Stomach (tissue), 19 donors: Measurements from ENCODE around the gene RIMS1. TPM values are rescaled to one million over a fixed set of nuclear protein-coding genes. Genes with fewer than 3 reads are reported as not detected.

Experiments used
- DNase-seq, 2 donors: peaks; one replicate each; pipeline versions ENCODE4 v3.0.0 to v3.0.0-alpha.2; 2013 to 2019
- H3K27ac ChIP-seq, 5 donors: fragments of 200-600 bp in 4 of 5; sonication (generic) in 4 of 5; one replicate each; pipeline ENCODE4 v1.5.1; 2013 to 2019; ENCODE audit warnings: mild to moderate bottlenecking in 1 of 5, moderate library complexity in 1 of 5
- H3K27me3 ChIP-seq, 3 donors: fragments of 200-600 bp; sonication (generic); one replicate each; pipeline ENCODE4 v1.5.1; 2017 to 2019; ENCODE audit warnings: mixed run types in 1 of 3
- H3K36me3 ChIP-seq, 4 donors: fragments of 200-600 bp; sonication (generic); 1 replicate in 3 of 4; 2 replicates in 1 of 4; pipeline ENCODE4 v1.5.1; 2016 to 2019
- H3K4me1 ChIP-seq, 4 donors: fragments of 200-600 bp; sonication (generic); one replicate each; pipeline ENCODE4 v1.5.1; 2016 to 2019
- H3K4me3 ChIP-seq, 4 donors: fragments of 200-600 bp; sonication (generic) in 3 of 4; one replicate each; pipeline ENCODE4 v1.5.1; 2016 to 2019; ENCODE audit warnings: mild to moderate bottlenecking in 1 of 4
- H3K9me3 ChIP-seq, 4 donors: fragments of 200-600 bp; sonication (generic); one replicate each; pipeline ENCODE4 v1.5.1; 2016 to 2019
- CTCF ChIP-seq, 7 experiments: fragments of 450-650 bp in 4 of 7; fragments of 200-600 bp in 3 of 7; sonication (generic) in 3 of 7; IDR thresholded peaks; one replicate each; pipeline ENCODE4 v1.5.1; 2016 to 2019; ENCODE audit warnings: antibody characterized with exemption in 7 of 7, control low read depth in 2 of 7, mild to moderate bottlenecking in 1 of 7
- EP300 ChIP-seq: sonication (generic); formaldehyde crosslinking; IDR thresholded peaks from one replicate; pipeline ENCODE4 v1.6.1; 2017; ENCODE audit warnings: antibody characterized with exemption
- POLR2A ChIP-seq, 4 donors: fragments of 450-650 bp; IDR thresholded peaks; one replicate each; pipeline ENCODE4 v1.6.1; 2016; ENCODE audit warnings: antibody characterized with exemption in 4 of 4, control low read depth in 2 of 4, mild to moderate bottlenecking in 1 of 4, moderate library complexity in 1 of 4
- POLR2AphosphoS5 ChIP-seq, 3 donors: sonication (generic); formaldehyde crosslinking; IDR thresholded peaks; one replicate each; pipeline ENCODE4 v1.6.1; 2016; ENCODE audit warnings: antibody characterized with exemption in 3 of 3
- WGBS, 5 donors: extraction: QIAGEN DNeasy Blood & Tissue Kit in 3 of 5; methylation state at CpG; one replicate each; pipeline versions ENCODE4 v1.1.5 to v1.1.7; 2013 to 2018; 5-methylcytosine and 5-hydroxymethylcytosine counted together
- intact Hi-C: fragments of 100-400 bp; cut with DNase I; formaldehyde crosslinking; loops from one replicate; pipeline ENCODE4 v1.15.1; 2023; ENCODE audit warnings: low total_unique reads
- long read RNA-seq, 10 donors: transcript quantifications; one replicate each; lab custom pipeline, GENCODE V29; 2026
- polyA plus RNA-seq, 3 donors: library from polyadenylated mRNA; stranded (reverse); fragments of 200-250 nt; gene quantifications; one replicate each; pipeline ENCODE4 v1.2.3, GENCODE V29; 2013
- total RNA-seq, 5 donors: library from RNA; depleted of rRNA; stranded (reverse); fragments of >200 nt; gene quantifications; one replicate each; pipeline versions ENCODE4 v1.1.0 to v1.2.3, GENCODE V29; 2014 to 2016
- donor health status: healthy with polysubstance abuse.
- donor health status: Bipolar disorder and iron deficiency.
- donor health status: healthy.

The RIMS1 gene
- total RNA-seq: 10 to 100 TPM in 3 of 5 donors, 1 to 10 TPM in 2; 2.6 to 45.2 (median 15.8) TPM
- polyA plus RNA-seq: 1 to 10 TPM in 1 of 3 donors, under 1 TPM in 2; 0.13 to 1.2 (median 0.31) TPM
- long read RNA-seq, donor 1: 0 reads
- long read RNA-seq, donor 2: 0 reads
- long read RNA-seq, donor 3: 0 reads
- long read RNA-seq, donor 4: 0 reads
- long read RNA-seq, donor 5: 0 reads
- long read RNA-seq, donor 6: 0 reads
- long read RNA-seq, donor 7, partial matches to known transcripts: 0 of 1 reads
- long read RNA-seq, donor 7, other reads (novel, unspliced or antisense): 0 of 1 reads
- long read RNA-seq, donor 8: 0 reads
- long read RNA-seq, donor 9: 0 reads
- long read RNA-seq, donor 10: 0 reads

- TF ChIP-seq EP300: no peak
- no peak for TF ChIP-seq CTCF (IDR thresholded peaks at IDR 0.05)
- no peak for TF ChIP-seq POLR2A (IDR thresholded peaks at IDR 0.05)
- TF ChIP-seq POLR2AphosphoS5 (IDR thresholded peaks at IDR 0.05): no peak
- 2 to 5% (median 4%) methylated on average over 26 to 70 of the region's 70 CpGs for WGBS, 5 donors
- Histone ChIP-seq H3K27ac (no peak within 1 kb of the TSS), H3K36me3 (no peaks in the 10 kb centered on the region), H3K4me3 (peak within 1 kb of the TSS; percentile 38 to 49 (median 46)), H3K27me3 (peaks cover 6 to 46% (median 29%) of the 10 kb centered on the region in 3 donors), H3K9me3 (no peaks in the 10 kb centered on the region), H3K4me1 (peaks cover 7 to 12% (median 10%) of the 10 kb centered on the region in 4 donors)
- intact Hi-C loops: no loop called here
- peak in 1 of 2 donors; percentile 73 for DNase-seq
Measured at GRCh38 chr6:71886184-71887005, at the start of gene RIMS1. Gene RIMS1, plus strand, starts transcription at chr6:71886550. Its CDS starts 474 bp downstream, at chr6:71887024.

- no peak for TF ChIP-seq POLR2AphosphoS5 (IDR thresholded peaks at IDR 0.05)
- TF ChIP-seq CTCF (IDR thresholded peaks at IDR 0.05): no peak
- Histone ChIP-seq H3K4me1 (no peaks in the 10 kb centered on the region), H3K9me3 (peaks cover 0 to 4% (median 0%) of the 10 kb centered on the region in 4 donors), H3K27me3 (no peaks in the 10 kb centered on the region), H3K36me3 (no peaks in the 10 kb centered on the region), H3K27ac (no peak overlapping the region), H3K4me3 (no peak overlapping the region)
- intact Hi-C loops: no loop called here
- DNase-seq: no peak
- 51 to 71% (median 68%) methylated on average over 1 of the region's 1 CpG for WGBS, 5 donors
Measured at GRCh38 chr6:71851214-71851613, 35.1 kb upstream of the RIMS1 start.

- intact Hi-C loops: no loop called here
- WGBS, 5 donors: 79 to 82% (median 80%) methylated on average over 3 of the region's 3 CpGs
- no peak overlapping the region for H3K4me3 ChIP-seq
- no peak for TF ChIP-seq CTCF (IDR thresholded peaks at IDR 0.05)
- TF ChIP-seq EP300: no peak
- TF ChIP-seq POLR2A (IDR thresholded peaks at IDR 0.05): no peak
- TF ChIP-seq POLR2AphosphoS5 (IDR thresholded peaks at IDR 0.05): no peak
- H3K9me3 ChIP-seq: peaks cover 0 to 4% (median 0%) of the 10 kb centered on the region in 4 donors
- H3K4me1 ChIP-seq: no peaks in the 10 kb centered on the region
- no peaks in the 10 kb centered on the region for H3K27me3 ChIP-seq
- no peak overlapping the region for H3K27ac ChIP-seq
- no peak for DNase-seq
- no peaks in the 10 kb centered on the region for H3K36me3 ChIP-seq
Measured at GRCh38 chr6:71852948-71853347, 33.4 kb upstream of the RIMS1 start.

GRCh38 chr6:71855406-71855805 lies 30.9 kb upstream of the RIMS1 start:
- 38 to 56% (median 49%) methylated on average over 3 of the region's 3 CpGs for WGBS, 5 donors
- no peak for DNase-seq
- Histone ChIP-seq H3K9me3 (peaks cover 0 to 4% (median 0%) of the 10 kb centered on the region in 4 donors), H3K36me3 (no peaks in the 10 kb centered on the region), H3K4me1 (no peaks in the 10 kb centered on the region), H3K27ac (no peak overlapping the region), H3K27me3 (no peaks in the 10 kb centered on the region), H3K4me3 (no peak overlapping the region)
- TF ChIP-seq POLR2AphosphoS5 (IDR thresholded peaks at IDR 0.05): no peak
- TF ChIP-seq CTCF (IDR thresholded peaks at IDR 0.05): no peak
- no peak for TF ChIP-seq POLR2A (IDR thresholded peaks at IDR 0.05)
- no peak for TF ChIP-seq EP300
- intact Hi-C loops: no loop called here
